H4 (cell line): ENCODE data around the gene SLC38A6. TPM values are rescaled to one million over a fixed set of nuclear protein-coding genes. Genes with fewer than 3 reads are reported as not detected.
"Not testable (repeated sequence)": the region's sequence is repeated elsewhere in the genome, so short reads cannot be mapped to it uniquely, and the experiment has no call there.

Experiments used
- DNase-seq: peaks from one replicate; pipeline ENCODE4 v3.0.0-alpha.2; 2015; ENCODE audit warnings: low spot score
- total RNA-seq: library from RNA; depleted of rRNA; stranded (reverse); fragments of >200 nt; shearing (Covaris generic); gene quantifications from 2 replicates; pipeline ENCODE4 v1.2.3, GENCODE V29; 2014

Gene SLC38A6
- total RNA-seq, 1 experiment from 2014 or later = 45.2 TPM

- no peak for DNase-seq
Measured at GRCh38 chr14:61051051-61051450, 70.0 kb downstream of the SLC38A6 start.

GRCh38 chr14:61051621-61052020 is 70.6 kb downstream of the SLC38A6 start:
- no peak for DNase-seq

- DNase-seq = no peak
Measured at GRCh38 chr14:61063461-61063860, 82.4 kb downstream of the SLC38A6 start.

GRCh38 chr14:61064210-61064609 is 83.2 kb downstream of the SLC38A6 start:
- no peak for DNase-seq

- no peak for DNase-seq
Measured at GRCh38 chr14:61064856-61065255, 83.8 kb downstream of the SLC38A6 start.

GRCh38 chr14:61065656-61066055 is 84.6 kb downstream of the SLC38A6 start:
- DNase-seq = no peak

GRCh38 chr14:61072442-61072841 is 91.4 kb downstream of the SLC38A6 start:
- not testable (repeated sequence) for DNase-seq

- no peak for DNase-seq
Measured at GRCh38 chr14:61074852-61075251, 93.8 kb downstream of the SLC38A6 start.

- DNase-seq = no peak
Measured at GRCh38 chr14:61076556-61076955, 95.5 kb downstream of the SLC38A6 start.

- no peak for DNase-seq
Measured at GRCh38 chr14:61077437-61077836, 96.4 kb downstream of the SLC38A6 start.

- no peak for DNase-seq
Measured at GRCh38 chr14:61077951-61078720, 97.1 kb downstream of the SLC38A6 start.

- DNase-seq = no peak
Measured at GRCh38 chr14:61080591-61081010, 99.6 kb downstream of the SLC38A6 start.

GRCh38 chr14:61088081-61088480 is 107.0 kb downstream of the SLC38A6 start:
- DNase-seq = no peak

- DNase-seq = no peak
Measured at GRCh38 chr14:61089126-61089750, 108.2 kb downstream of the SLC38A6 start.

- DNase-seq = no peak
Measured at GRCh38 chr14:61090432-61091216, 109.6 kb downstream of the SLC38A6 start.

GRCh38 chr14:61091657-61092273 is 110.7 kb downstream of the SLC38A6 start:
- no peak for DNase-seq

GRCh38 chr14:61098096-61098495 is 117.1 kb downstream of the SLC38A6 start:
- not testable (repeated sequence) for DNase-seq

GRCh38 chr14:61098721-61099120 is 117.7 kb downstream of the SLC38A6 start:
- DNase-seq = no peak

- DNase-seq = no peak
Measured at GRCh38 chr14:61099216-61099835, 118.3 kb downstream of the SLC38A6 start.

- peak; percentile 46 for DNase-seq
Measured at GRCh38 chr14:61101803-61102548, 120.9 kb downstream of the SLC38A6 start.
